HG03571 (cell line): Measurements from ENCODE around the gene LIF.
"Not testable (repeated sequence)": the region's sequence is repeated elsewhere in the genome, so short reads cannot be mapped to it uniquely, and the experiment has no call there.

Source experiments
- ATAC-seq: cut with Tn5 transposase; IDR thresholded peaks from one replicate; pipeline ENCODE4 v1.9.1; 2021; ENCODE audit not compliant: unreplicated experiment

Gene LIF

DNA sequence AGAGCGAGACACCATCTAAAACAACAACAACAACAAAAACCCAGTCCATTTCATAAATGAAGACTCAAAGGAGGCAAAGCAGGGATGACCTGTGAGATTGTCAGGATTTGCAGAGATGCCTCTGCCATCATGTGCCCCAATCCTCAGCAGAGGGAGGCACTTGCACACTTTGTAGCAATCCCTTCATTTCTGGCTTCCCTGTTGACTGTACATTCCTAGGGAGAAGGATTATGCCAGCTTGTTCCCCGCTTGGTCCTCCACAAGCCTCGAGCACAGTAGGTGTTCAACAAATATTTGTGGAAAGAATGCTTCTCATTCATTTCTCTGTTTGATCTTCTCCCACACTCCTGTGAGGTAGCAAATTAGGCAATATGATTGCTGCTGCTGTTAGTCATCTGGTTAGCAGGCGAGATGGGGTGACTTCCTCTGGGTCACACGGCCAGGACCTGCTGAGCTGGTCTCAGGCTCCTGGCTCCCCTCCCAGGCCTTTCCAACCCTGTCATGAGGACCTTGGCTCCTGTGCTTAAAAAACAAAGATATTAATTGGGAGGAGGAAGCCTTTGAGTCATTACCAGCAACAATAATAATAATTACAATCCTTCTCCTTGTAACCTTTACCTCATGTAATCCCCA lies 34.1 kb downstream of the LIF start:
- ATAC-seq = no peak

DNA sequence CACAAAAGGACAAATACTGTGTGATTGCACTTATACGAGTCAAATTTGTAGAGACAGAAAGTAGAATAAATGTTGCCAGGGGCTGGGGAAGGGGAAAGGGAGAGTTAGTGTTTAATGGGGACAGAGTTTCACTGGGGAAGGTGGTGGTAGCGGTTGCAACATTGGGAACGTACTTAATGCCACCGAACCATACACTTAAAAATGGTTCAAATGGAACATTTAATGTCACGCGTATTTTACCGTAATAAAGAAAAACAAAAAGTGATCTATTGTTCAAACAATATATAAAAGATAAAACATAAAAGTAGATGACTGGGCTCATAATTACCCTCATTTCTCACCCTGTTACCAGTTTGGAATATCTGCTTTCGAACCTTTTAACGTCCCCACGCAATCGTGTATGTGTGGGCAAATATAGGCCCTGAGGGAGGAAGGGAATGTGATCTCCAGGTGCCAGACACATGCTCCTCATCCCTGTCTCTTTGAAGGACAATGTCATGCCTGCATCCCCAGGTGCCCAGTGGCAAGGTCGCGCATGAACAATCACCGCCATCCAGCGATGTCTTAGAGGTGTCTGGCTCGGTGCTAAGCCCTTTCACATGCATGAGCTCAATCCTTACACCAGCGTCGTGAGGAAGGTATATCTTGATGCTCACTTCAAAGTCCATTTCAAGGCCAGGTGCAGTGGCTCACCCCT lies 35.3 kb downstream of the LIF start:
- no peak for ATAC-seq

DNA sequence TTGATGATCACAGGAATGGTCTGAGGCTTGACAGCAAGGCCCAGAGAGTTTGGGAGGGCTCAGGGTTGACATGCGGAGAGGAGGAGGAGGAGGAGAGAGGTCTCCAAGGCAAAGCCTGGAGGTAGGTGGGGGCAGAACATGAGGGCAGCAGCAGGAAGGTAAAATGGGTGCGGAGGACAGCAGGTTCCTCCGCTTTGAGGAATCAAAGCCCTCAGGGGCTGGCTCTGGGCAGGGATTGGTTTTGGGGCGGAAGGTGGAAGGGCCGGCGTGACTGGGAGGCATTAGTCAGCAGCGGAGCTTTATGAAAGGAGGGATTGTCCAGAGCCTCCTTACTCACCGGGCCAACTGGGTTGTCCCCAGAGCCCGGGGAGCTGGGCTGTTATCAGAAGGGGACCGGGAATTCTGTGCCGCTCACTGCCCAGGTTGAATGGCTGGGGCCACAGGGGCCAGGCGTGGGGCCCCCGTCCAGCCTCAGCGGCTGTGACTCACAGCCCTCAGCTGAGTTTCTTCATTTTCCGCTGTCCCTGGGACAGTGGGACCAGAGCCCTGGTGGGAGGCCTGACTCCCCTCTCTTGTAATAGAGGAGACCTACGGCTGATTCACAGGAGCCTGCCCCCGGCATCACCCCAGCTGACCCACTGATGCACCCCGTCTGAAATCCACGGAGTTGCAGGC lies 36.2 kb downstream of the LIF start:
- no peak for ATAC-seq

- ATAC-seq = no peak
These were observed 36.9 kb downstream of the LIF start for GRCh38 chr22:30209642-30210041.

GRCh38 chr22:30208631-30209603 lies 37.6 kb downstream of the LIF start:
- ATAC-seq = no peak

DNA sequence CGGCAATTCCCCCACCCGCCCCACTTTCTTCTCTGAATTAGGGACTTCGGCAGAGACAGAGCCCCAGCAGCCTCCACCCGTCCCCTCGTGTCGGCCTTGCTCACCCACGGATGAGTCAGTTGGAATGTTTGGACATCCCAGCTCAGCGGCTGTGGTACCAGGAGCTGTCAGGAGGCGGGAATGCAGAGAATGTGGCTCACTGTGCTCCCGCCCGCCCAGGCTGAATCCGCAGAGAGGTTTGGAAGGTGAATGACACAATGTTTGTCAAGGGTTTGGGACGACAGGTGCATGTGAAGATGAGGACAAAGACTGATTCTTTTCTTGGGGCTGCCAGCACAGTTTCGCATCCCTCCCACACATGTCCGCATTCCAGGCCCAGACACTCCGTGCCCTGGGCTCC lies 39.6 kb downstream of the LIF start:
- no peak for ATAC-seq

DNA sequence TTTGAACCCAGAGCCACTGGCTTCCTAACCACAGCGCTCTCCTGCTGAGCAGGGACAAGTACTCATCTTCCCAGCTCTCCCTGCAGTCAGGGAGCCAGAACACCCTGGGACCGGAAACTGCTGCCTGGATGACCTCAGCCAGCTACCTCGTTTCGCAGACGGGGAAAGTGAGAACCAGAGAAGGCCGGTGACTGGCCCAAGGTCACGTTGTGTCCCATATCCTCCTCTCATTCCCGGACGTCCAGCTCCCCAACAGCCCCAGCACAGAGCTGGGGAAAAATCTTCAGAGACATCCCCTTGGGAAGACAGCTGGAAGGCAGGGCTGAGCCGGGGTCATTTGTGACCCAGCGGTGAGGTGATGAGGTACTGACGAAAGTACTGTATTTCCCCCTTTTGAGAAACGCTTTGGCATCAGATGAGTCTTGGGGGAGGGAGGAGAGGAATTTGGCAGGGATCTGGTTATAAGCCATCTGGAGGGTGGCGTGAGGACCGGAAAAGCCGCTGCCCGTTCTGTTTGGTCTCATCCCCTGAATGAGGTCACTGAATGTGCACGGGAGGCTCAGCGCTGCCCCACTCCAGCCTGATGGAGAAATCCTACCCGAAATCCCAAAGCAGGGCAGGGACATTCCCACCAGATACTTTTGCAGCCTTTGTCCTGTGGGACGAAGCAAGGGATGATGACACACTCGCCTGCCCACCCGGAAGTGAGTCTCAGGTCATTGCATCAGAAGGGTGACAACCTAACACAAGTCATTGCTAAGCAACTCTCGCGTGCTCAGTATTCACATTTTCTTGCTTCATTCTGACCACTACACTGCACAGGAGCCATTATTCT lies 41.1 kb downstream of the LIF start:
- no peak for ATAC-seq

DNA sequence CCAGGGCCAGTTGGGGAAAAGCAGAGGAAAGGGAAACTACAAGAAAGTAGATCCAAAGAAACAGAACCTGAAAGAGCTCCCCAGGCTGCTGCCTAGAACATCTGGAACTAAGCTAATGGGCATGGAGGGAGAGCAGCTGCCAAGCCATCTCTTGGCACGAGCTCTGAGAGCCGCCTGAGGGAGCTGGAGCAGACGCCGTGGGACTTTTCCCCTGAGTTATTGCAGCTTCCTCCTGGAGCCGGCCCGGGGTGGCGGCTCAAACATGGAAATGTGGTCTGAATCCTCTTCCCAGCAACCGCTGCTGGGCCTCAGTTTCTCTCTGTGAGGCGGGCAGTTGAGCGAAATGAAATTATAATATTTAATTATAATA lies 41.8 kb downstream of the LIF start:
- no peak for ATAC-seq

DNA sequence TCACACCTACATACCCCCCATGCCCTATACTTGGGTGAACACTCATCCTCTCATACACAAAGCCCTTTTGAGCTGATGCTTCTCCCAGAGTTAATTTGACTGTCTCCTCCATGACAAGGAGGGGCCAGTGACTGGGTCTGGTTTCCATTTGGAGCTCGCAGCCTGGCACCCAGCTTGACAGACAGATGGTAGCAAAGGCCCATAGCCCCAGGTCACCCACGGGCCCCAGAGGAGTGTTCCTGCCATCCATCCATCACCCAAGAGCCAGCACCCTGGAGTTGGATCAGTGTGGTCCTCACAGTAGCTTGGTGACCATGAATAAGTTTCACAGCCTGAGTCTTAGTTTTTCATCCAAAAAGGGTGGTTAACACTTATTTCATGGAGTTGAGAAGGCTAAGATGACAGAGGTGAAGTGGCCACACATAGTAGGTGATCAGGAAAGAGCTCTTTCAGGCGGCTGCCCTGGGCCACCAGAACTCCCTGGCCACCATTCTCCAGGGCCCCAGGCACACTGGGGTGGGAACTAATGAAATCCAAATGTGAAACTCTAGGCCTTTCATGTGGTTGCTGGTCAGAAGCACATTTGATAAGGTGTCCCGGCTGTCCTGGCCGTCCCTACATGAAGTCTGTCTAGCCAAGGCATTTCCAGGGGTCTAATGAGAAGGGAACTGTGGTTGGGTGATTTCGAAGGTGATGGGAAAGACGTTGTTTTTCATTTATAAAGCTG lies 42.4 kb downstream of the LIF start:
- ATAC-seq = no peak

DNA sequence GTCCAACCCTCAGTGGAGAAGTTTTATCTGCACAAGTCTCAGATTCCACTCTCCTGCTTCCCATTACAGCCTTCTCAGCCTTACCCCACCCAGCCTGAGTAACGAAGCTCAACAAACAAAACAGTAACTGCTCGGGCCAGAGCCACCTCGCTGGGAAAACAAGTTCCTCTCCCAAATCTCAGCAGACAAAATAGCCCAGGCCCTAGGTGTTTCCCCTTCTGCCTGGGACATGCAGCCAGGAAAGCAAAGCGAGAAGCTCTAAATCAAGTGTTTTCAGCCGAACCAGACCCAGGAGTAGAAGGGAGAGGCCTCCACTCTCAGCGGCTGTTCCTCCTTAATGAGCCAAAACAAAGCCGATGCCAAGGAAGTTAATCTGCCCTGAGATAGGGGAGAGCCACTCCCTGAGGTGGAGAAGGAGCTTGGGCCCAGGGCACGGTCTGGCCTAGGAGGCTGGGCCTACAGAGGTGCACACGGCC lies 44.0 kb downstream of the LIF start:
- ATAC-seq = no peak

DNA sequence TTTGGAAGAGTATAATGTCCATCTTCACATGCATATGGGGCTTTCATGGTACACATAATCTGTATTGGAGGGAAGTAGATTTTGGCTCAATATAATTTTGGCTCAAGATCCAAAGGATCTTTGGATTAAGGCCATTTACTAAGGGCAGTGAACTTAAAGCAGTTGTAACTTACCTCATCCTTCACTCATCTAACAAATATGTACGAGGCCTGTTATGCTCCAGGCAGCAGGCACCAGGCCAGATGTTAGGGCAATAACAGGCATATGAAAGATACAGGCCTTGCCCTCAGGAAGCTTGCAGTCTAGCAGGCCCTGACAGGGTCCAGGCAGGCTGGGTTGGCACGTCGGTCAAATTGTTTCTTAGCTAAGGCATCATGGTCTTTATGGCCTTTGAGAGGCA lies 44.6 kb downstream of the LIF start:
- no peak for ATAC-seq

DNA sequence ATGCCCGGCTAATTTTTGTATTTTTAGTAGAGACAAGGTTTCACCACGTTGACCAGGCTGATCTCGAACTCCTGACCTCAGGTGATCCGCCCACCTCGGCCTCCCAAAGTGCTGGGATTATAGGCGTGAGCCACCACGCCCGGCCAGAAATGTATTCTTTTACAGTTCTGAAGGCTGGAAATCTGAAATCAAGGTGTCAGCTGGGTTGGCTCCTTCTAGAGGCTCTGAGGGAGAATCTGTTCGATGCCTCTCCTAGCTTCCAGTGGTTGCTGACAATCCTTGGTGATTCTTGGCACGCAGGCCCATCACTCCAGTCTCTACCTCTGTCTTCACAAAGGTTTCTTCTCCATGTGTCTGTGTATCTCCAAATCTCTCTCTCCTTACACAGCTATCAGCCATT lies 45.7 kb downstream of the LIF start:
- ATAC-seq = not testable (repeated sequence)

GRCh38 chr22:30198921-30199320 lies 47.6 kb downstream of the LIF start:
- no peak for ATAC-seq

DNA sequence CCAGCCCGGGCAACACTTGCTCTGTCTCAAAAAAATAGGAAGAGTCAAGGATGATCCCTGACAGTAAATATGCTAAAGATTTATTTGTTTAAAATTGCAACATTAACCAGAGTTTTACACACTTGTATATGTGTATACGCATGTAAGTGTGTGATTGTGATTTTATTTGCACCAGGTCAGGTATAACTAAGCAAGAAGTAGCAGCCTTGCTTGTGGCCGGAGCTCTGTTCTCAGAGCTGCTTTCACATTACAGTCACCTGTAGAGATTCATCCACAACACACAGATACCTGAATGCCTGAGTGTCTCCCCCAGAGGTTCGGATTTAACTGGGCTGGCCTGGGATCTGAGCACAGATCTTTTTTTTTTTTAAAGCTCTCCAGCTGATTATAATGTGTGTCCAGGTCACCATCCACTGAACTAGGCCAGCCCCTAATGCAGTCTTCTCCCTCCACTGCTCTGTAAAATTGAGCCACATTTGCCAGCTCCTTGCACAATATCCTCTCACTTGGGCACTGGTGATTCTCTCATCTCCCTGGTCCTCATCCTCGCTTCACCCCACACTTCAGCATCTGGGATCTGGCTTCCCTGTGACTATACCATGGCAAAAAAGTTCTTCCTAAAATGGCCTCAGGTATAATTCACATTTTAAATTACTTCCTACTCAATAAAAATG lies 48.3 kb downstream of the LIF start:
- no peak for ATAC-seq

GRCh38 chr22:30197389-30197788 lies 49.2 kb downstream of the LIF start:
- ATAC-seq = no peak

- ATAC-seq = no peak
These were observed 49.7 kb downstream of the LIF start for GRCh38 chr22:30196880-30197336.

DNA sequence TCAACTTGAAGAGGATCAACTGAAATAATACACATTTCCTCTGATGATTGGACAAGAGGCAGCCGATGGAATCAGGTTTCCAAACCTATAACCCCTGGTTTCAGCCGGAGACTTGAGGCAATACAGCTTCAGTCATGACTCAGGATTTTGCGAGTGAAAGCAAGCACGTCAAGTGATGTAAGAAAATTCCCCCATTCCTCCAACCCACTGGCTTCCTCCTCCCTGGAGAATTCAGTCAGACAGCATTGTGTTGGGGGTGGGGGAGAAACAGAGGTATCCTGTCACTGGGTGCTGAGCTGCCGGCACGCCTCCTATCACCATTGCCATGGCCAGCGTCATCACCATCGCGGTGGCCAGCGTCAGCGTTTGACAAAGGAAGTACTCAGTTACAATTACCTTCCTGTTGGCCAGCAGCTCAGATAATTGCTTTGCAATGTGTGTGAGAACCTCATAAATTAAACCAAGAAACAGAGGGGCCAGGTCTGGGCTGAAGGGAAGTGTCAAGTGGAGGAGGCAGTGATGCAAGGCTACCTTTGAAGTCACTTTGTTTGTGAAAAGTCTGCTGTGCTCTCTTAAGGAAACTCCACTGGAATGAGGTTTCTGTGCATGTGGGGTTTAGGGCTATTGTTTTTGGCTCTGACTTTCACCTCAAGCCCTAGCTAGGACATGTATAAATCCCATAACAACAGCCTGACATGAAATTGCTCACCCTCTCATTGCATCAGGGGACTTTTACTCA lies 50.2 kb downstream of the LIF start:
- no peak for ATAC-seq
